ENCODE measurements around the gene C14orf132.

GRCh38 chr14:96103560-96104460, 64.6 kb downstream of the C14orf132 start:
- TF ChIP-seq CTCF (conservative IDR thresholded peaks at IDR 0.05; ENCODE audit: low read length), result no peak
- no peak for TF ChIP-seq EZH2phosphoT487 (IDR thresholded peaks at IDR 0.05; ENCODE audit: borderline replicate concordance)
